Measurements from ENCODE around the gene C4BPB.

The C4BPB gene

DNA sequence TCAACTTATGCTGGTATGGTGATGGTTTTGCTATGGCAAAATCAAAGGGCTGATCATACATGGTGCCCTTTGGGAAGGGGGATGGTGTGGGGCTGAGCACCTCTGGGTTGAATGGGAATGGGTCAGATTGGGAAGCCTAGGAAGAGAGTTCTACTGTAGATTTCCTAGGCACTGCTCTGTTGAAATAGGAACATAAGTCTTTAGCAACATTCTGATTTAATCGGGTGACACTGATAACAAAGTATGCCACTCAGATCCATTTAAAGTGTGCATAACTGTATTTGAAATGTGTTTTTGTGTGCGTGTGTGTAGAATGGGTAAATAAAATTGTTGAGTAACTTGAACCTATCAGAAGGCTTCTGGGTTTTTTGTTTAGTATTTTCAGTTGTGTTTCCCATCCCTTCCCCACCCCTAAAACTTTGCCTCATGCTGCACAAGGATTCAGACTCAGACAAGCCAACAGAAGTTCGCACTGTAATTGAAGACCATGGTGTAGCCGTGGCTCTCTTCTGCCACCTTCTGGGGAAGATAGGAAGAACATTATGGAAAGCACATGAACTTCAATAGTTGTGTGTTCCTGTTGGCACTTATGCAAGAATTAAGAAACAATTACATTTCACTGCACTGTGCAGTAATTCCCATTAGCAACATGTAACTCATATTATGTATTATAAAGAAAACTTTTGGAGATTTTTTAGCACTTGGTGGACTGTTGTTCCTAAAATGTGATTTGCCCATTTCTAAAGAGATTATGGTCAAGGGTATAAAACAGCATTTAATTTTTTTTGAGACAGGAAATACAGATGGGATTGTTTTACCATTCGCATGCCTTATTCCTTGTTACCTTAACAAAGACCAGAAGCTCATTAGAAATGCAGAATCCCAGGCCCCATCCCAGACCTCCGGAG is 10.9 kb upstream of the C4BPB start:
- no peaks in the 10 kb centered on the region for H3K27me3 ChIP-seq (ENCODE audit: control insufficient read depth, insufficient read depth, low read length)
- no peaks in the 10 kb centered on the region for H3K36me3 ChIP-seq (ENCODE audit: control insufficient read depth, insufficient read depth, low read length)
- no peak overlapping the region for H3K4me3 ChIP-seq (ENCODE audit: low read depth, low read length)
- no peaks in the 10 kb centered on the region for H3K9me3 ChIP-seq (ENCODE audit: control insufficient read depth, insufficient read depth, low read length)
- H3K4me1 ChIP-seq (ENCODE audit: control insufficient read depth, insufficient read depth, low read length), result no peaks in the 10 kb centered on the region
- no peak overlapping the region for H3K9ac ChIP-seq (ENCODE audit: low read depth, low read length)

DNA sequence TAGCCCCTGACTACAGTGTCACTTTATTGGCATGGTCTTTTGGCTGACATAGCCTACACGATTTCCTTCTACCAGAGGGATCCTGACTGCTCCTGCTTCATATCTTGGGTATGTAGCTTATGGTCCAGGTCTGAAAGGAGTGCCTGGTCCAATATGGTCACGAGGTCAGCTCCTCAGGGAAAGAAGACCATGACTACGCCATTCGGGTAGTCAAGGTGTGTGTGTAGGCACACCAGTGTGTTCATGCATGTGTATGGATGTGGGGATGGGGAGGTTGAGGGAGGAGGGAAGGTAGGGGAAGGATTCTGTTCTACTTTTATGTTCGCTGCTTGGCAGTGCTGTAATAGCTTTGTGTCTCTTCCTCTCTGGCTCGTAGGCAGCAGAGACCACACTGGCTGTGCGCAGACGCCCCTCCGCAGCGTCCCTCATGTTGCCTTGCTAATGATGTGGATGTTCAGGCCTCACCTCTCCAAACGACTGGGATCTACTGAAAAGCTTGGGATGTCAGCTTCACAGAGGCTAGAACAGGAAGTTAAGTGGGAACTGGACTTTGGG is 10.0 kb upstream of the C4BPB start:
- Histone ChIP-seq H3K27me3 (ENCODE audit: control insufficient read depth, insufficient read depth, low read length) (no peaks in the 10 kb centered on the region), H3K9me3 (ENCODE audit: control insufficient read depth, insufficient read depth, low read length) (no peaks in the 10 kb centered on the region), H3K4me3 (ENCODE audit: low read depth, low read length) (no peak overlapping the region), H3K36me3 (ENCODE audit: control insufficient read depth, insufficient read depth, low read length) (no peaks in the 10 kb centered on the region), H3K9ac (ENCODE audit: low read depth, low read length) (no peak overlapping the region), H3K4me1 (ENCODE audit: control insufficient read depth, insufficient read depth, low read length) (no peaks in the 10 kb centered on the region)

GRCh38 chr1:207079706-207080241 is 8.9 kb upstream of the C4BPB start:
- H3K4me1 ChIP-seq (ENCODE audit: control insufficient read depth, insufficient read depth, low read length), result no peaks in the 10 kb centered on the region

DNA sequence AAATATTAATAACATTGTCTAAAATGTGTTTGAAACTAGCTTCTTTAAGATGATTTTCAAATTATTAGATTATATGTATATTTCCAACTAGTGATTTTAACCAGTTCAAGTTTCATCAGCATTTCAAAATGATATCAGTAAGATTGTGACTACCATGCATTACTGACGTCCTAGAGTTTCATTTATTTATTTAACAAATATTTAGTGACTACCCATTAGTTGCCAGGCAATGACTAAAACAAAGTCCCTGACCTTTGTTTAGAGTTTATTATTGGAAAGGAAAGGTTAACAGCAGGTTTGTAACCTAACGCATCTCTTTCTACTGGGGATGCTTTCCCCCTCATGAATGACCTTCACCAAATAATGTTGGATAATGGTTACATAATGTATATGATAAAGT is 7.6 kb upstream of the C4BPB start:
- Histone ChIP-seq H3K9ac (ENCODE audit: low read depth, low read length) (no peak overlapping the region), H3K9me3 (ENCODE audit: control insufficient read depth, insufficient read depth, low read length) (no peaks in the 10 kb centered on the region), H3K4me3 (ENCODE audit: low read depth, low read length) (no peak overlapping the region), H3K4me1 (ENCODE audit: control insufficient read depth, insufficient read depth, low read length) (no peaks in the 10 kb centered on the region), H3K36me3 (ENCODE audit: control insufficient read depth, insufficient read depth, low read length) (no peaks in the 10 kb centered on the region), H3K27me3 (ENCODE audit: control insufficient read depth, insufficient read depth, low read length) (no peaks in the 10 kb centered on the region)

More at GRCh38 chr1:207079706-207080241, 8.9 kb upstream of the C4BPB start:
- H3K27me3 ChIP-seq (ENCODE audit: control insufficient read depth, insufficient read depth, low read length), result no peaks in the 10 kb centered on the region
- H3K9me3 ChIP-seq (ENCODE audit: control insufficient read depth, insufficient read depth, low read length), result no peaks in the 10 kb centered on the region
- H3K9ac ChIP-seq (ENCODE audit: low read depth, low read length), result no peak overlapping the region
- H3K4me3 ChIP-seq (ENCODE audit: low read depth, low read length), result no peak overlapping the region
- no peaks in the 10 kb centered on the region for H3K36me3 ChIP-seq (ENCODE audit: control insufficient read depth, insufficient read depth, low read length)

- H3K4me3 ChIP-seq (ENCODE audit: low read depth, low read length), result no peak overlapping the region
- H3K9ac ChIP-seq (ENCODE audit: low read depth, low read length), result no peak overlapping the region
- H3K9me3 ChIP-seq (ENCODE audit: control insufficient read depth, insufficient read depth, low read length), result no peaks in the 10 kb centered on the region
- H3K27me3 ChIP-seq (ENCODE audit: control insufficient read depth, insufficient read depth, low read length), result no peaks in the 10 kb centered on the region
- H3K36me3 ChIP-seq (ENCODE audit: control insufficient read depth, insufficient read depth, low read length), result no peaks in the 10 kb centered on the region
- H3K4me1 ChIP-seq (ENCODE audit: control insufficient read depth, insufficient read depth, low read length), result no peaks in the 10 kb centered on the region
These were observed 6.9 kb upstream of the C4BPB start for GRCh38 chr1:207081806-207082205.

DNA sequence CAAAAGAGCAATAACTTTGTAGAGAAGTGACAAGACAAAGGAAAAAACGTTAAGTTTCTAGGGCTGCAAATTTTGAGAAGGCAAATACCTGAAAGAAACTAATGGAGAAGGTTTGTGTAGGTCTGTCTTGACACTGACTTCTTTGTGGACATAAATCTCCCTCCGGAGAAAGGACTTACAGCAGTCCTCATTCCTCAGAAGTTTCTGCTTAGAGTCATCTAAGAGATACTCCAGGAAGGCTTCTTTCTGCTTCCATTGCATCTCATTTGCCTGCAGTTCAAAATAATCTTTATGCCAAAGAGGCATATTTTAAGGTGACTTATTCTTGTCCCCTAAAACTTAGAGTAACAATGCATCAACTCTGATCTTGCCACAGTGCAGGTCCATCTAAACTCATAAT is 4.4 kb upstream of the C4BPB start:
- Histone ChIP-seq H3K9me3 (ENCODE audit: control insufficient read depth, insufficient read depth, low read length) (no peaks in the 10 kb centered on the region), H3K9ac (ENCODE audit: low read depth, low read length) (no peak overlapping the region), H3K36me3 (ENCODE audit: control insufficient read depth, insufficient read depth, low read length) (no peaks in the 10 kb centered on the region), H3K27me3 (ENCODE audit: control insufficient read depth, insufficient read depth, low read length) (no peaks in the 10 kb centered on the region), H3K4me1 (ENCODE audit: control insufficient read depth, insufficient read depth, low read length) (no peaks in the 10 kb centered on the region), H3K4me3 (ENCODE audit: low read depth, low read length) (no peak overlapping the region)

DNA sequence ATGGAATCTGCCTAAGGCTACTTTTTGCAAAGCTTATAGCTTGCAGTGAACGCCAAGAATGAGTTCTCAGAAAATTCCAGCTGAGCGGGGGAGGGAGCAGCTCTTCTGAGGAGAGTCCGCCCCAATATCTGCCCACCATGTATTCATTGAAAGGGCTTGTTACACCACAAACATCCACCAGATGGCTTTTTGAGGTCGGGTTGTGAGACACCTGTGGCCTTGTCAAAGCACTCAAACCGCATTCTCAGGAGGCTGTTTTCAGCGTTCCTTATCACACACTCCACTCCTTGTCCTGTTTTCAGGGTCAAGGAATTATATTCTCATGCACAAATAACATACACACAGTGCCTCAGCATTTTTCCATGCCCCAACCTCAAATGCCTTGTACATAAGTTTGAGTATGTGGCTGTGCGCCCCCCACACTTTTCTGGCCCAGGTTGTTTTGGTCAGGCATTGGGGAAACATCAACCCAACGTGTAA is 3.9 kb upstream of the C4BPB start:
- Histone ChIP-seq H3K9me3 (ENCODE audit: control insufficient read depth, insufficient read depth, low read length) (no peaks in the 10 kb centered on the region), H3K9ac (ENCODE audit: low read depth, low read length) (no peak overlapping the region), H3K4me1 (ENCODE audit: control insufficient read depth, insufficient read depth, low read length) (no peaks in the 10 kb centered on the region), H3K4me3 (ENCODE audit: low read depth, low read length) (no peak overlapping the region), H3K27me3 (ENCODE audit: control insufficient read depth, insufficient read depth, low read length) (no peaks in the 10 kb centered on the region), H3K36me3 (ENCODE audit: control insufficient read depth, insufficient read depth, low read length) (no peaks in the 10 kb centered on the region)

- Histone ChIP-seq H3K9ac (ENCODE audit: low read depth, low read length) (no peak overlapping the region), H3K9me3 (ENCODE audit: control insufficient read depth, insufficient read depth, low read length) (no peaks in the 10 kb centered on the region), H3K27me3 (ENCODE audit: control insufficient read depth, insufficient read depth, low read length) (no peaks in the 10 kb centered on the region), H3K36me3 (ENCODE audit: control insufficient read depth, insufficient read depth, low read length) (no peaks in the 10 kb centered on the region), H3K4me1 (ENCODE audit: control insufficient read depth, insufficient read depth, low read length) (no peaks in the 10 kb centered on the region), H3K4me3 (ENCODE audit: low read depth, low read length) (no peak overlapping the region)
These were observed 2.8 kb upstream of the C4BPB start for GRCh38 chr1:207085887-207086286.

DNA sequence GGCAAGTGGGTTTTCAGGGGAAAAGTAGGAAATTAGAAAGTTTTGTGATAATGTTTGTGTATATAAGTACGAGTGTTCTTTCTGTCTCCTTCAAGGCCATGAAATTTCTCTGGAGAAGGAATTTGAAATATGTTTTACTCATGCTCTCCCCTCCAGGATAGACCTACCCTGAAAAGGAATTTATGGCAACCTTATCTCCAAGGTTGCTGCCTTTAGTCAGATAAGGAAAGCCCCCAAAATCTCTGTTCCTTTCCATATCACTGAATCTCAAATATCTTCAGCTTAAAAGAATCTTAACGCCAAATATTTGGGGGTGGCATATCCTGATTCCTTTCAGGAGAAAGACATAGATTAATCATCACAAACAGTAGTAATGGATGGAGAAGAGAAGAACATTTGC is 499 bp upstream of the C4BPB start:
- Histone ChIP-seq H3K9me3 (ENCODE audit: control insufficient read depth, insufficient read depth, low read length) (no peaks in the 10 kb centered on the region), H3K36me3 (ENCODE audit: control insufficient read depth, insufficient read depth, low read length) (no peaks in the 10 kb centered on the region), H3K4me1 (ENCODE audit: control insufficient read depth, insufficient read depth, low read length) (no peaks in the 10 kb centered on the region), H3K4me3 (ENCODE audit: low read depth, low read length) (no peak overlapping the region), H3K9ac (ENCODE audit: low read depth, low read length) (no peak overlapping the region), H3K27me3 (ENCODE audit: control insufficient read depth, insufficient read depth, low read length) (no peaks in the 10 kb centered on the region)

DNA sequence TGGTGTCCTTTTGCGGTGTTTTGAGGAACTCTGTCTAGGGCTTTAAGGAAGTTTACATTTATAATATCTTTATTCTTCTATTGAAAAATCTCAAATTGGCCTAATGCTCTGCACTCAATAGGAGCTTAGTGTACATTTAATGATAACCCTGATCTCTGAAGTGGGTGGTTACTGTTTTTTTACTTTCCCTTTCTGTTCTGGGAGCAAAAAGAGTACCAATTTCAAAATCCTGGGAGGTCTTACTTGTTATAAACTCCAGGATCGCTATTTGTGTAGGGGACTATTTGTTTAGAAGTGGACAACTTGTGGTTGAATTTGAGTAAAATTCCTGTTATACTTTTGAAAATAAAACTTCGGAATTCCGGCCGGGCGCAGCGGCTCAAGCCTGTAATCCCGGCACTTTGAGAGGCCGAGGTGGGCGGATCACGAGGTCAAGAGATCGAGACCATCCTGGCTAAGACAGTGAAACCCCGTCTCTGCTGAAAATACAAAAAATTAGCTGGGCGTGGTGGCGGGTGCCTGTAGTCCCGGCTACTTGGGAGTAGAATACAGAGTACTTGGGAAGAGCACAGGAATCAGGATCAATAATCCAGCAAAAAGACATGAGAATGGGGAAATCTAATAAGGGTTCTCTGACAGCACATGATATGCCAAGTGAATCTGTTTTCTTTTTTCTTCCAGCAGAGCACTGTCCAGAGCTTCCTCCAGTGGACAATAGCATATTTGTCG is 1.1 kb downstream of the C4BPB start:
- no peaks in the 10 kb centered on the region for H3K27me3 ChIP-seq (ENCODE audit: control insufficient read depth, insufficient read depth, low read length)
- H3K36me3 ChIP-seq (ENCODE audit: control insufficient read depth, insufficient read depth, low read length), result no peaks in the 10 kb centered on the region
- no peak overlapping the region for H3K4me3 ChIP-seq (ENCODE audit: low read depth, low read length)
- H3K9ac ChIP-seq (ENCODE audit: low read depth, low read length), result no peak overlapping the region
- H3K4me1 ChIP-seq (ENCODE audit: control insufficient read depth, insufficient read depth, low read length), result no peaks in the 10 kb centered on the region
- no peaks in the 10 kb centered on the region for H3K9me3 ChIP-seq (ENCODE audit: control insufficient read depth, insufficient read depth, low read length)

- Histone ChIP-seq H3K9me3 (ENCODE audit: control insufficient read depth, insufficient read depth, low read length) (no peaks in the 10 kb centered on the region), H3K27me3 (ENCODE audit: control insufficient read depth, insufficient read depth, low read length) (no peaks in the 10 kb centered on the region), H3K4me1 (ENCODE audit: control insufficient read depth, insufficient read depth, low read length) (no peaks in the 10 kb centered on the region), H3K36me3 (ENCODE audit: control insufficient read depth, insufficient read depth, low read length) (no peaks in the 10 kb centered on the region), H3K4me3 (ENCODE audit: low read depth, low read length) (no peak overlapping the region), H3K9ac (ENCODE audit: low read depth, low read length) (no peak overlapping the region)
These were observed 2.7 kb downstream of the C4BPB start for GRCh38 chr1:207091200-207091908.

All from iPS-15b (cell line).